Measurements from ENCODE around the gene CNNM4. TPM values are rescaled to one million over a fixed set of nuclear protein-coding genes. Genes with fewer than 3 reads are reported as not detected.

CNNM4 gene
- total and polyA plus RNA-seq, 4 donors, result 0.82 to 2.3 (median 2.1) TPM

DNA sequence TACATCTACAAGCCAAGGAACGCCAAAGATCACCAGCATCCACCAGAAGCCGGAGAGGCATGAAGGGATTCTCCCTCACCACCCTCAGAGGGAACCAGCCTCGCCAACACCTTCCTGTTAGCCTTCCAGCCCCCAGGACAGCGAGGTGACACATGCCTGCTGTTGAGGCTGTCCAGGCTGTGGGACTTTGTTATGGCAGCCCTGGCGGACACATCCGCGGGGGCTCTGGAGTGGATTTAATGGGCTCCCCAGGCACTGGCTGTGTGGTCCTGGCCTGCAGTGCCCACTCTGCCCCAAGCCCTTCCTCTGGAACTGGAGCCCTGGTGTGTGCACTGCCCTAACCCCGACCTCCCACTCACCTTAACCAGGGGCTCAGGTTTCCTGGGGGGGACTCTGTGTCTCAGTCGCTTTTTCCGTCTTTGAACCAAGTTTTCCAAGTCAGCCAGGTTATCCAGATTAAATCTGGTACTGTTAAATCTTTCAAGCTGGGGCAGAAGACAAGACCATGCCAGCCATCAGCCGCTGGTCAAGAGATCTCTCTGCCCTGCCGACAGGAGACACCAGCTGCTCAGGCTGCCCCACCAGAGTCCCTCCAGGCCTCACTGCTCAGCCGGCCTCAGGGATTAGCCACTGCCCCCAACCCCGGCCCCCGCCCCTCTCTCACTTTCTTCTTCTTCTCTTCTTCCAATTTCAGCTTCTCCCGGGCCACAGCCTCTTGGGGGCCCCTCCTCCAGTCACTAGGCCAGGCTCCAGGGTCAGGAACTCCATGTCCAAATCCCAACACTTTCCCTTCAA, 81.2 kb downstream of the CNNM4 start:
- no peak overlapping the region for H3K27ac ChIP-seq (ENCODE audit: low read depth in 1 of 2, low read length in 2 of 2)
- DNase-seq (ENCODE audit: low spot score), result no peak
- peaks cover 0 to 5% (median 0%) of the 10 kb centered on the region in 4 donors for H3K4me1 ChIP-seq (ENCODE audit: control insufficient read depth in 4 of 4, insufficient read depth in 4 of 4, low read length in 3 of 4)
- WGBS, result 94% methylated on average over 16 of the region's 16 CpGs
- H3K36me3 ChIP-seq (ENCODE audit: control insufficient read depth in 4 of 4, insufficient read depth in 3 of 4, low read depth in 1 of 4, low read length in 3 of 4), result peaks cover 0 to 8% (median 7%) of the 10 kb centered on the region in 4 donors
- no peak overlapping the region for H3K9ac ChIP-seq (ENCODE audit: low read depth in 1 of 2, low read length in 2 of 2)
- no peak overlapping the region for H3K4me3 ChIP-seq (ENCODE audit: low read depth in 1 of 3, low read length in 3 of 3)
- no peaks in the 10 kb centered on the region for H3K9me3 ChIP-seq (ENCODE audit: control insufficient read depth in 4 of 4, low read length in 3 of 4)
- no peaks in the 10 kb centered on the region for H3K27me3 ChIP-seq (ENCODE audit: control insufficient read depth in 4 of 4, insufficient read depth in 4 of 4, low read length in 3 of 4)
- TF ChIP-seq, protein P1, sequence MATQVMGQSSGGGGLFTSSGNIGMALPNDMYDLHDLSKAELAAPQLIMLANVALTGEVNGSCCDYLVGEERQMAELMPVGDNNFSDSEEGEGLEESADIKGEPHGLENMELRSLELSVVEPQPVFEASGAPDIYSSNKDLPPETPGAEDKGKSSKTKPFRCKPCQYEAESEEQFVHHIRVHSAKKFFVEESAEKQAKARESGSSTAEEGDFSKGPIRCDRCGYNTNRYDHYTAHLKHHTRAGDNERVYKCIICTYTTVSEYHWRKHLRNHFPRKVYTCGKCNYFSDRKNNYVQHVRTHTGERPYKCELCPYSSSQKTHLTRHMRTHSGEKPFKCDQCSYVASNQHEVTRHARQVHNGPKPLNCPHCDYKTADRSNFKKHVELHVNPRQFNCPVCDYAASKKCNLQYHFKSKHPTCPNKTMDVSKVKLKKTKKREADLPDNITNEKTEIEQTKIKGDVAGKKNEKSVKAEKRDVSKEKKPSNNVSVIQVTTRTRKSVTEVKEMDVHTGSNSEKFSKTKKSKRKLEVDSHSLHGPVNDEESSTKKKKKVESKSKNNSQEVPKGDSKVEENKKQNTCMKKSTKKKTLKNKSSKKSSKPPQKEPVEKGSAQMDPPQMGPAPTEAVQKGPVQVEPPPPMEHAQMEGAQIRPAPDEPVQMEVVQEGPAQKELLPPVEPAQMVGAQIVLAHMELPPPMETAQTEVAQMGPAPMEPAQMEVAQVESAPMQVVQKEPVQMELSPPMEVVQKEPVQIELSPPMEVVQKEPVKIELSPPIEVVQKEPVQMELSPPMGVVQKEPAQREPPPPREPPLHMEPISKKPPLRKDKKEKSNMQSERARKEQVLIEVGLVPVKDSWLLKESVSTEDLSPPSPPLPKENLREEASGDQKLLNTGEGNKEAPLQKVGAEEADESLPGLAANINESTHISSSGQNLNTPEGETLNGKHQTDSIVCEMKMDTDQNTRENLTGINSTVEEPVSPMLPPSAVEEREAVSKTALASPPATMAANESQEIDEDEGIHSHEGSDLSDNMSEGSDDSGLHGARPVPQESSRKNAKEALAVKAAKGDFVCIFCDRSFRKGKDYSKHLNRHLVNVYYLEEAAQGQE (IDR thresholded peaks at IDR 0.05), result no peak
- TF ChIP-seq, protein P2, sequence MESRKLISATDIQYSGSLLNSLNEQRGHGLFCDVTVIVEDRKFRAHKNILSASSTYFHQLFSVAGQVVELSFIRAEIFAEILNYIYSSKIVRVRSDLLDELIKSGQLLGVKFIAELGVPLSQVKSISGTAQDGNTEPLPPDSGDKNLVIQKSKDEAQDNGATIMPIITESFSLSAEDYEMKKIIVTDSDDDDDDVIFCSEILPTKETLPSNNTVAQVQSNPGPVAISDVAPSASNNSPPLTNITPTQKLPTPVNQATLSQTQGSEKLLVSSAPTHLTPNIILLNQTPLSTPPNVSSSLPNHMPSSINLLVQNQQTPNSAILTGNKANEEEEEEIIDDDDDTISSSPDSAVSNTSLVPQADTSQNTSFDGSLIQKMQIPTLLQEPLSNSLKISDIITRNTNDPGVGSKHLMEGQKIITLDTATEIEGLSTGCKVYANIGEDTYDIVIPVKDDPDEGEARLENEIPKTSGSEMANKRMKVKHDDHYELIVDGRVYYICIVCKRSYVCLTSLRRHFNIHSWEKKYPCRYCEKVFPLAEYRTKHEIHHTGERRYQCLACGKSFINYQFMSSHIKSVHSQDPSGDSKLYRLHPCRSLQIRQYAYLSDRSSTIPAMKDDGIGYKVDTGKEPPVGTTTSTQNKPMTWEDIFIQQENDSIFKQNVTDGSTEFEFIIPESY (IDR thresholded peaks at IDR 0.05), result no peak
- TF ChIP-seq YY1 (IDR thresholded peaks at IDR 0.05) (no peak), JUND (IDR thresholded peaks at IDR 0.05) (no peak), SP1 (IDR thresholded peaks at IDR 0.05) (no peak), EGR1 (IDR thresholded peaks at IDR 0.05; ENCODE audit: low read depth in 2 of 2) (no peak), RAD21 (IDR thresholded peaks at IDR 0.05) (no peak), NR2F2 (IDR thresholded peaks at IDR 0.05) (no peak), RXRA (IDR thresholded peaks at IDR 0.05) (no peak), HNF4A (conservative IDR thresholded peaks at IDR 0.05) (no peak), HNF4G (IDR thresholded peaks at IDR 0.05) (no peak), FOXA2 (IDR thresholded peaks at IDR 0.05) (no peak), TAF1 (conservative IDR thresholded peaks at IDR 0.05) (no peak), FOXA1 (IDR thresholded peaks at IDR 0.05) (no peak), GABPA (IDR thresholded peaks at IDR 0.05 in 1 of 2, conservative IDR thresholded peaks at IDR 0.05 in 1 of 2) (no peak)
- TF ChIP-seq, protein P3, sequence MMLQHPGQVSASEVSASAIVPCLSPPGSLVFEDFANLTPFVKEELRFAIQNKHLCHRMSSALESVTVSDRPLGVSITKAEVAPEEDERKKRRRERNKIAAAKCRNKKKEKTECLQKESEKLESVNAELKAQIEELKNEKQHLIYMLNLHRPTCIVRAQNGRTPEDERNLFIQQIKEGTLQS (IDR thresholded peaks at IDR 0.05), result no peak
- TF ChIP-seq, protein P4, sequence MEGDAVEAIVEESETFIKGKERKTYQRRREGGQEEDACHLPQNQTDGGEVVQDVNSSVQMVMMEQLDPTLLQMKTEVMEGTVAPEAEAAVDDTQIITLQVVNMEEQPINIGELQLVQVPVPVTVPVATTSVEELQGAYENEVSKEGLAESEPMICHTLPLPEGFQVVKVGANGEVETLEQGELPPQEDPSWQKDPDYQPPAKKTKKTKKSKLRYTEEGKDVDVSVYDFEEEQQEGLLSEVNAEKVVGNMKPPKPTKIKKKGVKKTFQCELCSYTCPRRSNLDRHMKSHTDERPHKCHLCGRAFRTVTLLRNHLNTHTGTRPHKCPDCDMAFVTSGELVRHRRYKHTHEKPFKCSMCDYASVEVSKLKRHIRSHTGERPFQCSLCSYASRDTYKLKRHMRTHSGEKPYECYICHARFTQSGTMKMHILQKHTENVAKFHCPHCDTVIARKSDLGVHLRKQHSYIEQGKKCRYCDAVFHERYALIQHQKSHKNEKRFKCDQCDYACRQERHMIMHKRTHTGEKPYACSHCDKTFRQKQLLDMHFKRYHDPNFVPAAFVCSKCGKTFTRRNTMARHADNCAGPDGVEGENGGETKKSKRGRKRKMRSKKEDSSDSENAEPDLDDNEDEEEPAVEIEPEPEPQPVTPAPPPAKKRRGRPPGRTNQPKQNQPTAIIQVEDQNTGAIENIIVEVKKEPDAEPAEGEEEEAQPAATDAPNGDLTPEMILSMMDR (IDR thresholded peaks at IDR 0.05; ENCODE audit: low read depth, low read length, missing input control), result no peak
- TF ChIP-seq, protein P5, sequence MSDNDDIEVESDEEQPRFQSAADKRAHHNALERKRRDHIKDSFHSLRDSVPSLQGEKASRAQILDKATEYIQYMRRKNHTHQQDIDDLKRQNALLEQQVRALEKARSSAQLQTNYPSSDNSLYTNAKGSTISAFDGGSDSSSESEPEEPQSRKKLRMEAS (IDR thresholded peaks at IDR 0.05), result no peak
